ENCODE measurements around the gene DHX58.

DHX58 gene

GRCh38 chr17:42109086-42109485, 3.4 kb downstream of the DHX58 start:
- DNase-seq: no peak

DNA sequence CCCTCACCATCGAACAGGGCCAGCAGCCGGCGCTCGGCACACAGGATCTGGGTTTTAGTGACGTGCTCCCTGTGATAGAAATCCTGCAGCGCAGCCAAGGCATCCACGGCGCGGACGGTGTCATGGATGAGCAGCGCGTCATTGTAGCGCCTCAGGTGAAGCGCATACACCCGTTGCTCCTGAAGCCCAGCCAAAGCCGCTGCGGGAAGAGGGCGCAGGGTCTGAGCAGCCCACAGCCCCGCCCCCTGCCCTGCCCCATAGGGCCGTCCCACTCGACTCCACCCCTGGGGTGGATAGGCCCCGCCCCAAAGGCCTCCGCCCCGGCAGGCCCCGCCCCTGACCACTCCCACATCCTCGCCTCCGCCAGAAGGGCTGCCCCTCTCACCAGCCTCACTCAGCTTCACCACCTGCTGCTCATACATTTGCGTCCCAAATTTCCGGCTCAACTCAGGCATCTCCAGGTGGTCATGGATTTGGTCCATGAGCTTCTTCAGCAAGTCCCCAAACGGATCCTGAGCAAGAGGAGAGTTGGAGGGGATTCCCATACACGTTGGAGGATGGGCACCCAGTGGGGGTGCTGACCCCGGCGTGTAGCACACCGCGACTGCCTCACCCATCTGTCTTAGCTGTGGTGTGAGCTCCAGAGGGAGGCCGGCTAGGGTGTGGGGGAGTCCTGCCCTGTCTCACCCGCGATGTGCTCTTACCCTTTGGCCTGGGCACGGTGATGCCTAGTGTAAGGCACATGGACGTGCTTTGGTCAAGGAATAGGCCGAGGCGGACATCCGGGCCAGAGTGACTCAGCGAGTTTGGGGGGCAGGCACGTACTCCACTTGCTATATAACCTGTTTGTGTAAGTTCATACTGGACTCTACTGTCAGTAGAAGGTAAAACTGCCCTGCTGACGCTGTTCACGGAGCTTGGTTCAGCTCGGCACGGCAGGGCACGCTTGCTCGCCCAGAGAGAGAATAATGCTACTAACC, 4.6 kb downstream of the DHX58 start:
- peak; percentile 74 to 92 (median 88) for DNase-seq

GRCh38 chr17:42107124-42107523, 5.4 kb downstream of the DHX58 start:
- no peak for DNase-seq

- DNase-seq: no peak
These were observed 6.5 kb downstream of the DHX58 start for GRCh38 chr17:42106009-42106408.

GRCh38 chr17:42104264-42104663, 8.2 kb downstream of the DHX58 start:
- no peak for DNase-seq

DNA sequence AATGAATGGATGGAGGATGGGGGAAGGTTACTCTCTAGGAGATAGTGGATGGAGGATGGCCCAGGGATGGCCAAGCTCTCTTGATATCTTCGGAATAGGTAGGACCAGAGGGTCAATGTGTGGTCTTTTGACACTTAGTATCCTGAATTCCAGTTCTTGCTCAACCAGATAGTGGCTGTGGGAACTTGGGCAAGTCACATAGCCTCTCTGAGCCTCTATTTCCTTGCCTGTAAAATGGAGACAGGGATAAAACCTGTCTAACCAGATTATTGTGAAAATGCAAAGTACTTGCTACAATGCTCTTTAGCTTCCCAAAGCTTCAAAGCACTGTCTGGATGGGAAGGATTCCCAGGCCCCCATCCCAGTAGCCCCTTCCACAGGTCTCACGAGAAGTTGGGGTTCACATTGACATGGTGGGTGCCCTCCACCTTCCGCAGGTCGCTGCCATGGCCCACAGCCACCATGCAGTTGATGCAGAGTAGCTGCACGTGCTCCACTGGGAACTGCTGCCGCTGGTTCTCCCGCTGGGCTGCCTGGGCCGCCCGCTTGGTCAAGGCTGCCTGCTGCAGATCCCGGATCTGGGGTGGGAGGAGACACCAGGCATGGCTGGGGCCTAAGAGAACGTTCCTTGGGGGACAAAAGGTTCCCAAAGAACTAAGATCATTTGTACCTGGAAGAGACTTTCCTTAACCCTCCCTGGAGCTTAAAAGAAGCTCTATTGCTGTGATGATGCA, 9.1 kb downstream of the DHX58 start:
- no peak for DNase-seq

GRCh38 chr17:42101513-42102292, 10.8 kb downstream of the DHX58 start:
- peak; percentile 27 to 51 (median 46) for DNase-seq

- DNase-seq: no peak
These were observed 13.6 kb downstream of the DHX58 start for GRCh38 chr17:42098730-42099399.

GRCh38 chr17:42097691-42098631, 14.6 kb downstream of the DHX58 start, which contains the start of gene ZNF385C:
Gene ZNF385C (minus strand): TSS chr17:42098473. CDS start chr17:42063056, 35,417 bp downstream.
- peak in 5 of 6 experiments; percentile 9 to 61 (median 56) for DNase-seq

- no peak for DNase-seq
These were observed 16.0 kb downstream of the DHX58 start for GRCh38 chr17:42096360-42097111.

DNA sequence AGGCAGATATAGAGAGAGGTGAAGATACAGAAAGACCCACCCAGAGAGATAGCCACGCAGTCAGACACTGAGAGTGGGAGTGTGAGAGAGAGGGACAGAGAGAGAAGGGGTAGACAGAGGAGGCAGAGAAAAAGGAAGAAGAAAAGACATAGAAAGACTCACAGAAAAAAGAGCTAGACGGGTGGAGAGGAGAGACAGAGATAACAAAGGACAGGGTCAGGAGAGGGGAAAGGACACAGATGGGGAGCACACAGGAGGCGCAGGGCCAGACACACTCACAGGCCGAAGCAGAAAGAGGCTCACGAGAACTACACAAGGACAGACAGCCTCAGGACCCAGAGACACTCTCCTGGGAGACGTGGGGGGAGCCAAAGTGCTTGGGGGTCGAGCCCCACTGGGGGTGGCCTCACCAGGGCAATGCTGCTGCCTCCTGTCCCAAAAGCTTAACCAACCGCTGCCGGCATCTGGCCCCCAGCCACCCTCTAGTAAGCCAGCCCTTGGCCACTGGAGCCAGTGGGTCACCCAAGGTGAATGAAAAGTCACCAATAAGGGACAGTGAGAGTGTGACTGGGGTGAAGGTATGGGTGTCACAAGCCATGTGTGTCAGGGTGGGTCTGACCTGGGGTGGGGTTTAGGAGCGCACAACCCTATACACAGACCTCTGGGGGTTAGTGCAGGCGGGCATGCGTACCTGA, 18.0 kb downstream of the DHX58 start:
- no peak for DNase-seq

DNA sequence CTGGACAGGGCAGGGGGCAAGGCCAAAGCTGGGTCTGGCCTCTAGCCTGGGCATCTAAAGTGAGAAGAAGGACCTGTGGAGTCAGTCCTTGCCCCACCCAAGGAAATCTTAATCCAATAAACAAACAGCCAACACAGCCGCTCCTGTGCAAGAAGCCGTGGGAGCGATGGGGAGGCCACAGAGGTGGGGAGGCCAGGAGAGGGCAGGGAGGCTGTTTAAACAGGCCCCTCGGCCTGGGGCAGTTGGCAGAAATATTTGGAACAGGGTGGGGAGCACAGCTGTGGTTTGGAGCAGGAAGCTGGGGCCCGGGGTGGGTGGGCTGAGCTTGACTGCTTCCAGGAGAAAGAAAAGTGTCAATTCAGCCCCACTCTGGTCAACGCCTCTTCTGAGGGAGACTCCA, 19.6 kb downstream of the DHX58 start:
- DNase-seq: no peak

DNA sequence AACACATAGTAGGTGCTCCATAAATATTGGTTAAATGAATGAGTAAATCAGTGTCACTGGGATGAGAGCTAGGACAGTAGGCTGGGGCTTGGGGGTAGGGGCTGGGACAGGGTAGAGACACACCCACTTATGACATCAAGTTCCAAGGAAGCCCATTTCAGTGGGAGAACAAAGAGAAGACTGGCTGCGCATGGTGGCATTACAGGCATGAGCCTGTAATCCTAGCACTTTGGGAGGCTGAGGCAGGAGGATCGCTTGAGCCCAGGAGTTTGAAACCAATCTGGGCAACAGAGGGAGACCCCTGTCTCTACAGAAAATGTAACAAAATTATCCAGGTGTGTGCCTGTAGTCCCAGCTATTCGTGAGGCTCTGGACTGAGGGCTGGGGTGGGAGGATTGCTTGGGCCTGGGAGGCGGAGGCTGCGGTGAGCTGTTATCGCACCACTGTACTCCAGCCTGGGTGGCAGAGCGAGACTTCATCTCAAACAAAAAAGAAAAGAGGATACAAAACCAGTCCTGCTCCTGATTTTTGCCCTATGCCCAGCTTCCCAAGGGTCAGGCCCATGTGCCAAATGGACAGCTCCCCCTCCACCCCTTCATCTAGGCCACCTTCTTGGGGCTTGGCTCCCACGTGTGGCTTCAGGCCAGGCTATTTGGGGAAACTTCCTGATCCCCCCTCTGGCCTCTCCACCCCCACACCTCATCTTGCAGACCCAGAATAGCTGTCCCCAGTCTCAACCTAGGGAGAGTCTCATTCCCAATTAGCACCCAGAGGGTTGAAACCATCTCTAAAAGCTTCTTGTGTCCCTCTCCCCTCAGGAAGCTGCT, 21.3 kb downstream of the DHX58 start:
- DNase-seq: no peak

DNA sequence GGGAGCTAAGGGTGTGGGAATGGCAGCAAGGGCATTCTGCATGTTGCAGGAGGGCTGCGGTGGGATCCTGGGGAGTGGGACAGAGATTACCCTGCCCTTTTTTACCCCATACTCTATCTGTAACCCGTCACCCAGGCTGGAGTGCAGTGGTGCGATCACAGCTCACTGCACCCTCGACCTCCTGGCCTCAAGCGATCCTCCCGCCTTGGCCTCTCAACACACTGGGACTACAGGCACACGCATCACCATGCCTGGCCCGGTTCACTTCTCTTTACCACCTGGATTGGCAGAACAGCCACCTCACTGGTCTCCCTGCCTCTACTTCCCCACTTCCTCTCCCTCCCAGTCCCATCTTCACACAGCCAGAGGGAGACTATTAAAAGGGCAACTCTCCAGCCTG, 23.8 kb downstream of the DHX58 start:
- no peak for DNase-seq

GRCh38 chr17:42087736-42088705, 24.5 kb downstream of the DHX58 start:
- DNase-seq: no peak

DNA sequence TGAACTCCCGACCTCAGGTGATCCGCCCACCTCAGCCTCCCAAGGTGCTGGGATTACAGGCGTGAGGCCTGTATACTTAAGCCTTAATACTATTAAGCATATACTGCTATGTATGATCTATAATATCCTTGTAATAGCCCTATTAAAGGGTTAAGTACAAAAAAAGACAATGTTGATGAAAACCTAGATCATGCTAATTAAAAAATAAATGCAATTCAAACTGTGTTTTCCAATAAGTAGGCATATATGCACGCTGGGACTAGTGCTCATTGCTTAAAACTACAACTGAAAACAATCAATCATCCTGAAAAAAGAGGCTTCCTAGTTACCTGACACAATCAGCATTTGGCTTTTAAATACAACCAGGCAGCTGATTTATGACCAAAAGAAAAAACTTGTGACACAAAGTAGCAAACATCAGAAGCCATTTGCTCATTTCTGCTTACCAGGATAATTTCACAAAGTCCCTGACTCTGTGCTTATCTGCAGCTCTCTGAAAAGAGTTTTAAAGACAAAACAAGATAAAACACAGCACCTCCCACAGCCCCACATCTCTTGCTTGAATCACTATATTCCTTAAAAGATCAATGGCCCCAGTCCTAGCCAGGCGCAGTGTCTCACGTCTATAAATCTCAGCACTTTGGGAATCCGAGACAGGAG, 25.3 kb downstream of the DHX58 start:
- DNase-seq: no peak

DNA sequence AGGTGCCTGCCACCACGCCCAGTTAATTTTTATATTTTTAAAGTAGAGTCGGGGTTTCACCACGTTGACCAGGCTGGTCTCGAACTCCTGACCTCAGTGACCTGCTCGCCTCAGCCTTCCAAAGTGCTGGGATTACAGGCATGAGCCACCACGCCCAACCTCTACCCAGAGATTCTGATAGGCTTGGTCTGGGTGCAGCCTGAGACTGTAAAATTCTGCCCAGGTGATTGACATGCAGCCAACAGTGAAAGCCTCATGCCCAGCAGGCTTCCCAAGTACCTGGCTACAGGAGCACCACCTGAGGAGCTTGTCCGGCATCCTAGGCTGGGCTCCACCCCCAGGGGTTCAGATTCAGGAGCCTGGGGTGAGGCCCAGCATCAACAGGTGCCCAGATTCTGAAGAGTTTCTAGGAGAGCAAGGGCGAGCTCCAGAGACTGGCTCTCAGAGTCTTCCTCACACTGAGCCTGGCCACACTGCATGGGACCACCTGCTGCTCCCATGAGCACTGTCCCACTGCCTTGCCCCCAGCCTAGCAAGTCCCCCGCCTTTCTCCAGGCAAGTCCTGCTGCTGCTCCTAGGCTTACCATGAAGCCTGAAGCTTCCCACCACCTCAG, 30.9 kb downstream of the DHX58 start:
- no peak for DNase-seq

All from stimulated activated naive CD4-positive, alpha-beta T cell (primary cell).